Ovary (tissue), 3 donors: ENCODE results near the gene PCID2.

Experiments
- EP300 ChIP-seq: sonication (generic); formaldehyde crosslinking; IDR thresholded peaks from one replicate; pipeline ENCODE4 v1.6.1; 2017; ENCODE audit warnings: antibody characterized with exemption
- POLR2A ChIP-seq: fragments of 450-650 bp; IDR thresholded peaks from one replicate; pipeline ENCODE4 v1.6.1; 2017; ENCODE audit warnings: antibody characterized with exemption, mild to moderate bottlenecking, moderate library complexity
- TF ChIP-seq, protein P1 (sequence below), 3 donors: fragments of 450-650 bp in 2 of 3; fragments of 200-600 bp in 1 of 3; IDR thresholded peaks; one replicate each; pipeline versions ENCODE4 v1.5.1 to v1.8.0; 2016 to 2022; ENCODE audit warnings: antibody characterized with exemption in 3 of 3, mild to moderate bottlenecking in 1 of 3
- donor health status: DM: no; HTN: no; CAD: no.

DNA sequence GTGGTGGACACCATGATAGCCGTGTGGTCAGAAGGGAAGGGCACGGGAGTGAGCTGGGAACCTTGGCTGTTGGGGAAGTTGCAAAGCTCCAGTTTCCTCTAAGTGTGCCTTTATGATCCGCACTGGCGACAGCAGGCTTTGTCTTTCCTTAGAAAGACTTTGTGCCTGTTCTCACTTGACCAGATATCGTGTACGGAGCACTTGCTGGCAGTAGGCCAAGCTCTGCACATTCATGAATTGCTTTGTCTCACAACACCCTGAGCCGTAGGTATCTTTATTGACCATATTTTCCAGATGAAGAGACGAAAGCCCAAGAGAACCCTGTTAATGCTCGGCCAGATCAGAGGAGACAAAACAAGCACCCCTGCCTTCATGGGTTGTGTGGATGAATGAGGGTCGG is 16.0 kb upstream of the PCID2 start:
- TF ChIP-seq EP300, result no peak
- TF ChIP-seq, protein P1, sequence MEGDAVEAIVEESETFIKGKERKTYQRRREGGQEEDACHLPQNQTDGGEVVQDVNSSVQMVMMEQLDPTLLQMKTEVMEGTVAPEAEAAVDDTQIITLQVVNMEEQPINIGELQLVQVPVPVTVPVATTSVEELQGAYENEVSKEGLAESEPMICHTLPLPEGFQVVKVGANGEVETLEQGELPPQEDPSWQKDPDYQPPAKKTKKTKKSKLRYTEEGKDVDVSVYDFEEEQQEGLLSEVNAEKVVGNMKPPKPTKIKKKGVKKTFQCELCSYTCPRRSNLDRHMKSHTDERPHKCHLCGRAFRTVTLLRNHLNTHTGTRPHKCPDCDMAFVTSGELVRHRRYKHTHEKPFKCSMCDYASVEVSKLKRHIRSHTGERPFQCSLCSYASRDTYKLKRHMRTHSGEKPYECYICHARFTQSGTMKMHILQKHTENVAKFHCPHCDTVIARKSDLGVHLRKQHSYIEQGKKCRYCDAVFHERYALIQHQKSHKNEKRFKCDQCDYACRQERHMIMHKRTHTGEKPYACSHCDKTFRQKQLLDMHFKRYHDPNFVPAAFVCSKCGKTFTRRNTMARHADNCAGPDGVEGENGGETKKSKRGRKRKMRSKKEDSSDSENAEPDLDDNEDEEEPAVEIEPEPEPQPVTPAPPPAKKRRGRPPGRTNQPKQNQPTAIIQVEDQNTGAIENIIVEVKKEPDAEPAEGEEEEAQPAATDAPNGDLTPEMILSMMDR (IDR thresholded peaks at IDR 0.05), result no peak
- no peak for TF ChIP-seq POLR2A
